GM12878 (cell line): ENCODE data around the gene MAP3K1. TPM values are rescaled to one million over a fixed set of nuclear protein-coding genes. Genes with fewer than 3 reads are reported as not detected.

Experiments used
- CEBPB ChIP-seq, 2 experiments: fragments of 150-350 bp in 1 of 2; IDR thresholded peaks; 2 replicates each; pipeline ENCODE4 v1.6.1; 2012 to 2014; ENCODE audit warnings: low read depth in 2 of 2, low read length in 2 of 2, borderline replicate concordance in 1 of 2, inconsistent platforms in 1 of 2
- NBN ChIP-seq: fragments of 450-650 bp; IDR thresholded peaks from 2 replicates; pipeline ENCODE4 v1.6.1; 2016
- TAF1 ChIP-seq: IDR thresholded peaks from 2 replicates; pipeline ENCODE4 v1.6.1; 2011; ENCODE audit warnings: mild to moderate bottlenecking, low read depth, low read length, borderline replicate concordance
- polyA plus RNA-seq, 11 experiments: library from polyadenylated mRNA; depleted of rRNA in 4 of 11; unstranded in 6 of 11; stranded (reverse) in 5 of 11; fragments of >200 nt; fragmentation: Nextera tagmentation in 4 of 11; fragmentation: Illumina TruSeq in 1 of 11; extraction: Ambion mirVana in 4 of 11; extraction: Trizol in 1 of 11; gene quantifications; 1 replicate in 1 of 11; 2 replicates in 10 of 11; pipeline versions ENCODE4 v1.2.1 to v1.2.3, GENCODE V29; 2011 to 2016; ENCODE audit warnings: inconsistent platforms in 2 of 11, missing spikeins in 2 of 11, low read depth in 1 of 11
- total RNA-seq, 4 experiments: library from RNA; depleted of rRNA in 3 of 4; stranded (reverse); fragments of >200 nt in 3 of 4; fragmentation: Illumina TruSeq in 1 of 4; extraction: Trizol in 1 of 4; gene quantifications; 2 replicates each; pipeline versions ENCODE4 v1.2.1 to v1.2.3, GENCODE V29; 2013 to 2021
- TF ChIP-seq, protein P1 (sequence below): fragments of 450-650 bp; IDR thresholded peaks from 2 replicates; pipeline ENCODE4 v1.6.1; 2017; ENCODE audit warnings: antibody characterized with exemption, mild to moderate bottlenecking, moderate library complexity
- TF ChIP-seq, protein P2 (sequence below): fragments of 450-650 bp; formaldehyde crosslinking; IDR thresholded peaks from 2 replicates; pipeline ENCODE4 v1.4.0; 2020; ENCODE audit warnings: mild to moderate bottlenecking, moderate library complexity
- TF ChIP-seq, protein P3 (sequence below): fragments of 450-650 bp; IDR thresholded peaks from 2 replicates; pipeline ENCODE4 v1.6.1; 2017; ENCODE audit warnings: mild to moderate bottlenecking, moderate library complexity

Gene MAP3K1
- total and polyA plus RNA-seq, 10 of the 15 experiments (the other 5 are each of a cell fraction or from before 2014, with no cell fraction given) = 7.5 to 24.6 (median 12.6) TPM

DNA sequence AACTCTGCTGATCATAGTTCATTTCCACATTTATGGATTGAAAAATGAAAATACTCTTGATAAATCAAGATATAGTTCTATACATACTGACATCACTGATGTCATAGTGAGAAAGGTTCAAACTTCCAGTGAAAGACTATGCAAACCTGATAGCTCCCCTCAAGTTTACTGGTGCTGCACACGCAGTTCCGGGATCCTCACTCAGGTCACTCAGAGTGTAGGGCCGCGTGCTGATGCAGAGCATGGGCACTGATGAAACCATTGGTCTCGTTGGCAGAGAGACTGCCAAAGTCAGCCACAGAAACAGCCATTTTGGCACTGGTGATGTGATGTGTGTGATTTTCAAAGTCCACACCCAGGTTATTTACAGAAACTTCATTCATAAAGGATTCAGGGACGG, 107.6 kb downstream of the MAP3K1 start (continued):
- TF ChIP-seq, protein P1, sequence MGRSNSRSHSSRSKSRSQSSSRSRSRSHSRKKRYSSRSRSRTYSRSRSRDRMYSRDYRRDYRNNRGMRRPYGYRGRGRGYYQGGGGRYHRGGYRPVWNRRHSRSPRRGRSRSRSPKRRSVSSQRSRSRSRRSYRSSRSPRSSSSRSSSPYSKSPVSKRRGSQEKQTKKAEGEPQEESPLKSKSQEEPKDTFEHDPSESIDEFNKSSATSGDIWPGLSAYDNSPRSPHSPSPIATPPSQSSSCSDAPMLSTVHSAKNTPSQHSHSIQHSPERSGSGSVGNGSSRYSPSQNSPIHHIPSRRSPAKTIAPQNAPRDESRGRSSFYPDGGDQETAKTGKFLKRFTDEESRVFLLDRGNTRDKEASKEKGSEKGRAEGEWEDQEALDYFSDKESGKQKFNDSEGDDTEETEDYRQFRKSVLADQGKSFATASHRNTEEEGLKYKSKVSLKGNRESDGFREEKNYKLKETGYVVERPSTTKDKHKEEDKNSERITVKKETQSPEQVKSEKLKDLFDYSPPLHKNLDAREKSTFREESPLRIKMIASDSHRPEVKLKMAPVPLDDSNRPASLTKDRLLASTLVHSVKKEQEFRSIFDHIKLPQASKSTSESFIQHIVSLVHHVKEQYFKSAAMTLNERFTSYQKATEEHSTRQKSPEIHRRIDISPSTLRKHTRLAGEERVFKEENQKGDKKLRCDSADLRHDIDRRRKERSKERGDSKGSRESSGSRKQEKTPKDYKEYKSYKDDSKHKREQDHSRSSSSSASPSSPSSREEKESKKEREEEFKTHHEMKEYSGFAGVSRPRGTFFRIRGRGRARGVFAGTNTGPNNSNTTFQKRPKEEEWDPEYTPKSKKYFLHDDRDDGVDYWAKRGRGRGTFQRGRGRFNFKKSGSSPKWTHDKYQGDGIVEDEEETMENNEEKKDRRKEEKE = no peak
- TF ChIP-seq NBN = no peak
- no peak for TF ChIP-seq CEBPB (IDR thresholded peaks at IDR 0.05; ENCODE audit: borderline replicate concordance in 1 of 2, low read depth in 2 of 2, low read length in 2 of 2)
- TF ChIP-seq, protein P2, sequence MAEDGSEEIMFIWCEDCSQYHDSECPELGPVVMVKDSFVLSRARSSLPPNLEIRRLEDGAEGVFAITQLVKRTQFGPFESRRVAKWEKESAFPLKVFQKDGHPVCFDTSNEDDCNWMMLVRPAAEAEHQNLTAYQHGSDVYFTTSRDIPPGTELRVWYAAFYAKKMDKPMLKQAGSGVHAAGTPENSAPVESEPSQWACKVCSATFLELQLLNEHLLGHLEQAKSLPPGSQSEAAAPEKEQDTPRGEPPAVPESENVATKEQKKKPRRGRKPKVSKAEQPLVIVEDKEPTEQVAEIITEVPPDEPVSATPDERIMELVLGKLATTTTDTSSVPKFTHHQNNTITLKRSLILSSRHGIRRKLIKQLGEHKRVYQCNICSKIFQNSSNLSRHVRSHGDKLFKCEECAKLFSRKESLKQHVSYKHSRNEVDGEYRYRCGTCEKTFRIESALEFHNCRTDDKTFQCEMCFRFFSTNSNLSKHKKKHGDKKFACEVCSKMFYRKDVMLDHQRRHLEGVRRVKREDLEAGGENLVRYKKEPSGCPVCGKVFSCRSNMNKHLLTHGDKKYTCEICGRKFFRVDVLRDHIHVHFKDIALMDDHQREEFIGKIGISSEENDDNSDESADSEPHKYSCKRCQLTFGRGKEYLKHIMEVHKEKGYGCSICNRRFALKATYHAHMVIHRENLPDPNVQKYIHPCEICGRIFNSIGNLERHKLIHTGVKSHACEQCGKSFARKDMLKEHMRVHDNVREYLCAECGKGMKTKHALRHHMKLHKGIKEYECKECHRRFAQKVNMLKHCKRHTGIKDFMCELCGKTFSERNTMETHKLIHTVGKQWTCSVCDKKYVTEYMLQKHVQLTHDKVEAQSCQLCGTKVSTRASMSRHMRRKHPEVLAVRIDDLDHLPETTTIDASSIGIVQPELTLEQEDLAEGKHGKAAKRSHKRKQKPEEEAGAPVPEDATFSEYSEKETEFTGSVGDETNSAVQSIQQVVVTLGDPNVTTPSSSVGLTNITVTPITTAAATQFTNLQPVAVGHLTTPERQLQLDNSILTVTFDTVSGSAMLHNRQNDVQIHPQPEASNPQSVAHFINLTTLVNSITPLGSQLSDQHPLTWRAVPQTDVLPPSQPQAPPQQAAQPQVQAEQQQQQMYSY = no peak
- TF ChIP-seq, protein P3, sequence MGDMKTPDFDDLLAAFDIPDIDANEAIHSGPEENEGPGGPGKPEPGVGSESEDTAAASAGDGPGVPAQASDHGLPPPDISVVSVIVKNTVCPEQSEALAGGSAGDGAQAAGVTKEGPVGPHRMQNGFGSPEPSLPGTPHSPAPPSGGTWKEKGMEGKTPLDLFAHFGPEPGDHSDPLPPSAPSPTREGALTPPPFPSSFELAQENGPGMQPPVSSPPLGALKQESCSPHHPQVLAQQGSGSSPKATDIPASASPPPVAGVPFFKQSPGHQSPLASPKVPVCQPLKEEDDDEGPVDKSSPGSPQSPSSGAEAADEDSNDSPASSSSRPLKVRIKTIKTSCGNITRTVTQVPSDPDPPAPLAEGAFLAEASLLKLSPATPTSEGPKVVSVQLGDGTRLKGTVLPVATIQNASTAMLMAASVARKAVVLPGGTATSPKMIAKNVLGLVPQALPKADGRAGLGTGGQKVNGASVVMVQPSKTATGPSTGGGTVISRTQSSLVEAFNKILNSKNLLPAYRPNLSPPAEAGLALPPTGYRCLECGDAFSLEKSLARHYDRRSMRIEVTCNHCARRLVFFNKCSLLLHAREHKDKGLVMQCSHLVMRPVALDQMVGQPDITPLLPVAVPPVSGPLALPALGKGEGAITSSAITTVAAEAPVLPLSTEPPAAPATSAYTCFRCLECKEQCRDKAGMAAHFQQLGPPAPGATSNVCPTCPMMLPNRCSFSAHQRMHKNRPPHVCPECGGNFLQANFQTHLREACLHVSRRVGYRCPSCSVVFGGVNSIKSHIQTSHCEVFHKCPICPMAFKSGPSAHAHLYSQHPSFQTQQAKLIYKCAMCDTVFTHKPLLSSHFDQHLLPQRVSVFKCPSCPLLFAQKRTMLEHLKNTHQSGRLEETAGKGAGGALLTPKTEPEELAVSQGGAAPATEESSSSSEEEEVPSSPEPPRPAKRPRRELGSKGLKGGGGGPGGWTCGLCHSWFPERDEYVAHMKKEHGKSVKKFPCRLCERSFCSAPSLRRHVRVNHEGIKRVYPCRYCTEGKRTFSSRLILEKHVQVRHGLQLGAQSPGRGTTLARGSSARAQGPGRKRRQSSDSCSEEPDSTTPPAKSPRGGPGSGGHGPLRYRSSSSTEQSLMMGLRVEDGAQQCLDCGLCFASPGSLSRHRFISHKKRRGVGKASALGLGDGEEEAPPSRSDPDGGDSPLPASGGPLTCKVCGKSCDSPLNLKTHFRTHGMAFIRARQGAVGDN = no peak
- no peak for TF ChIP-seq TAF1
